Measurements from ENCODE around the gene LRRC27. TPM values are rescaled to one million over a fixed set of nuclear protein-coding genes. Genes with fewer than 3 reads are reported as not detected.

The LRRC27 gene
- total RNA-seq, 2 experiments from 2014 or later: 1.5 to 1.9 TPM

DNA sequence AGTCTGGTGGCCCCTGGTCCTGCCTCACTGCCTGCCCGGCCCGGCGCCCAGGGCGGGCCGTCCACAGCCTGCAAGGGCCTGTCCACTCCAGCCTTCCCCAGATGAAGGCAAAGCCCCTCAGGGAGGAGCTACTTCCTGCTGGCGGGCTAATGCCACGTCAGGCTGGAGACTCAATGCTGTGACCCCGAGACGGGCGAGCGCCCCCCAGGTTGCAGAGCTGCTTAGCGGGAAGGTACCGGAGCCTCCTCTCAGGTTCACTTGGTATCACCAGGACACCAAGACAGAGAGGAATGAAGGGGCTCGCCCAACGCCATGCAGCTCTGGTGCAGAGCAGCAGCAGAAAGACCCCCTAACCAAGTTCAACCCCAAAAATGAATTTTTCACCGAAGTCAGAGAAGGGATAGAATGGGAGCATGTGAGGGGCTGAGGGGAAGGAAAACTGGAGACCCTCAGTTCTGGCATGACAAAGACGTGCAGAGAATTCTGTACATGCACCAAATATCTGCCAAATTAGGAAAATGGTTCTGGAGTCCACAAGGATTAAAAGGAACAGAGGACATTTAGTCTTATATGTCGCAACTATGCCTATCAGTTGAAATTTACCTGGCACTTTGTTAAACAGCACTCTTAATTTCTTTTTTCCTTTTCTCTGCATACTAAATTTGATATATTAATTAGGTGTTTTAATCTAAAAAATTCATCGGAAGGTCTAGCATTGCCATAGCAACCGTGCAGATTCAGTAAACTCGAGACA is 27.1 kb upstream of the LRRC27 start:
- no peaks in the 10 kb centered on the region for H3K9me3 Mint-ChIP-seq
- no peak overlapping the region for H3K4me3 Mint-ChIP-seq
- DNase-seq: no peak
- H3K27ac Mint-ChIP-seq: no peak overlapping the region
- H3K4me1 Mint-ChIP-seq (ENCODE audit: low read depth): peaks cover 12% of the 10 kb centered on the region
- intact Hi-C loops (cut with micrococcal nuclease): loop anchor here (5.0 to 10.0 kb wide), 4 partner anchors 47 to 1090 kb away; partner anchors contain the start of genes BNIP3 and MTG1
- CTCF ChIA-PET: no interaction called here
- no peaks in the 10 kb centered on the region for H3K36me3 Mint-ChIP-seq (ENCODE audit: low read depth)
- peaks cover 2% of the 10 kb centered on the region for H3K27me3 Mint-ChIP-seq (ENCODE audit: low read depth)

DNA sequence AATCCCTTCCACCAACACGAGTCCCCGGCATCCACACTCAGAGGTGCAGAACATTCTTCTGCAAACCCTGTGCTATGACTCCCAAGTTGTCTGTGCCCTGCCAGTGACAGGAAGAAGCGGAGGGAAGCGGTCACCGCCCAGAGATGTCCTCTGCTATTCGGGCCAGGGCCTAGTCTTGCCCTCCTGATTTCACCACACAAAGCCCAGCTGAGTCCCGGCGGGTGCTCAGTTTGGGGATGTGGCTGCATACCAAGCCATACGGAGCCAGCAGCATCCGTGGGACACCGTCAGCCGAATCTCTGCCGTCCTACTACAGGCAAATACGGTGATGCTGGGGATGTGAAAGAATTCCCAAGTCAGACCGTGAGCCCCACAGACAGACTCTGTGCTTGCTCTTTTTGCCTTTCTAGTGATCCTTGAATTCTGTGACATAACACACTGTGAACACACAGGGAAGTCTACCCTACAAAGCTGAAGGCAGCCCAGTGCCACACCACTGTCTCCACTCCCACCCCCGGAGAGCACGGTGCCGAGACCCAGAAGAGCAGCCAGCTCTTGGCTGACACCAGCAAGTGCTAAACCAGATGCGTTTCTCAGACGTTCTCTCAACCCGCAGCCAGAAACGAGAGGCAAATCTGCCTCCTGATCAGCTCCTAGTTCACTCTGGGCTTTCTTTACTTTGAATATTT is 26.2 kb upstream of the LRRC27 start:
- no peak for DNase-seq
- intact Hi-C loops (cut with micrococcal nuclease): loop anchor here (5.0 to 10.0 kb wide), 4 partner anchors 47 to 1089 kb away; partner anchors contain the start of genes BNIP3 and MTG1
- Mint-ChIP-seq H3K27ac (no peak overlapping the region), H3K4me3 (peak overlapping the region; percentile 85), H3K9me3 (no peaks in the 10 kb centered on the region), H3K36me3 (ENCODE audit: low read depth) (no peaks in the 10 kb centered on the region), H3K4me1 (ENCODE audit: low read depth) (peaks cover 9% of the 10 kb centered on the region), H3K27me3 (ENCODE audit: low read depth) (peaks cover 2% of the 10 kb centered on the region)
- CTCF ChIA-PET: no interaction called here

DNA sequence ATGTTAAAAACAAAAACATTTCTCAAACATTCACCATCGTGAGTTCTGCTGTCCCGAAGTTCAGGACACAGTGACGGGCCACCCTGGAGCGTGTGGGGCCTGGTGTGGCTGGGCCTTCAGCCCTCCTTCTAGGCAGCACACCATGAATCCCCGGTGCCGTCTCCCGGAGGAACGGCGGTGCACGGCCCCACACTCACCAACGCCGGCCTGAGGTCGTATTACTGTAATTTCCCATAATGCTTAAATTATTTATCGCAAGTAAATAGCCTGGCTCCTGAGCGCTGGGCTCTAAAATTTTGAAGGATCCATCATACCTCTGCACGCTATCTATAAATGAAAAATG is 25.7 kb upstream of the LRRC27 start:
- CTCF ChIA-PET: no interaction called here
- H3K36me3 Mint-ChIP-seq (ENCODE audit: low read depth): no peaks in the 10 kb centered on the region
- no peaks in the 10 kb centered on the region for H3K9me3 Mint-ChIP-seq
- DNase-seq: no peak
- H3K4me3 Mint-ChIP-seq: peak overlapping the region; percentile 85
- H3K27me3 Mint-ChIP-seq (ENCODE audit: low read depth): peaks cover 2% of the 10 kb centered on the region
- intact Hi-C loops (cut with micrococcal nuclease): loop anchor here (5.0 to 10.0 kb wide), 4 partner anchors 46 to 1088 kb away; partner anchors contain the start of genes BNIP3 and MTG1
- peaks cover 9% of the 10 kb centered on the region for H3K4me1 Mint-ChIP-seq (ENCODE audit: low read depth)
- H3K27ac Mint-ChIP-seq: no peak overlapping the region

DNA sequence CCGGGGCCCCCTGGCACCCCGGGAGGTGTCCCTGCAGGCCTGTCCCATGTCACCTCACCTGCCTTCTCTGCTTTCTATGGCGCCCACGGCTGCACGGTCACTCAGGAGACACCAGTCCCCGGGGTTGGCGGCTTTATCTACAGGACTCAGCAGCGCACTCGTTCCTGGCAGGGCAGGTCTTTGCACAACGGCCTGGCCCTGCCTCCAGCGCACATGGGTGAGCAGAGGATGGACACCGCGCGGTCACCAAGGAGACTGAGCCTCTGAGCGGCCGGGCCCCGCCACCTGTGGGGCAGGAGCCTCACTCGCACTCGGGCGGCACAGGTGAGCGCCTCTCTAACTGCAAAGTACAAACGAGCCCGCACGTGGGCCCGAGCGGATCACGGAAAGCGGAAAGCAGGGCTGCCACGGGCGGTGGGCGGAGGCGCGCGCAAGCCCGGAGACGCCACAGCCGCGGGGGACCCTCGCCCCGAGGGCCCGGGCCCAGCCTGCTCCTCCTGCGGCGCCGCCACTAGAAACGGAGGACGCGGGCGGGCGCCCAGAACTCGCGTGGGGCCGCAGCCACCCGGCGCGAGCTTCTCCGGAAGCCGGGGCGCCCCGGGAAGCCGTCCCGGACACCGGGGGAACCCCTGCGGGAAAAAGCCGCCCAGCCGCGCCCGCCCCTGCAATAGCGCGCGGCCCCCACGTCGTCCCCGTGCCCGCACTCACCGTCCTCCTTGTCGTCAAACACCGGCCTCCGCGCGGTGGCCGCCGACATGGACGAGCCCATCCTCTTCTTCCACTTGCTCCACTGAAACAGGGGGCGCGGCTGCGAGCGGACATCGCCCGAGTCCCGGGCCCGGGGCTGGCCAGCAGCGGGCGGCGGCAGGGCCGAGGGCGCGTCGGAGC is 24.9 kb upstream of the LRRC27 start:
- Mint-ChIP-seq H3K4me3 (peak overlapping the region; percentile 85), H3K4me1 (ENCODE audit: low read depth) (peaks cover 9% of the 10 kb centered on the region), H3K27me3 (ENCODE audit: low read depth) (peaks cover 2% of the 10 kb centered on the region), H3K27ac (no peak overlapping the region), H3K36me3 (ENCODE audit: low read depth) (no peaks in the 10 kb centered on the region), H3K9me3 (no peaks in the 10 kb centered on the region)
- DNase-seq: peak; percentile 34
- CTCF ChIA-PET: no interaction called here
- intact Hi-C loops (cut with micrococcal nuclease): loop anchor here (1.0 to 10.0 kb wide), 5 partner anchors 45 to 1088 kb away; partner anchors contain the start of genes BNIP3, INPP5A and MTG1

DNA sequence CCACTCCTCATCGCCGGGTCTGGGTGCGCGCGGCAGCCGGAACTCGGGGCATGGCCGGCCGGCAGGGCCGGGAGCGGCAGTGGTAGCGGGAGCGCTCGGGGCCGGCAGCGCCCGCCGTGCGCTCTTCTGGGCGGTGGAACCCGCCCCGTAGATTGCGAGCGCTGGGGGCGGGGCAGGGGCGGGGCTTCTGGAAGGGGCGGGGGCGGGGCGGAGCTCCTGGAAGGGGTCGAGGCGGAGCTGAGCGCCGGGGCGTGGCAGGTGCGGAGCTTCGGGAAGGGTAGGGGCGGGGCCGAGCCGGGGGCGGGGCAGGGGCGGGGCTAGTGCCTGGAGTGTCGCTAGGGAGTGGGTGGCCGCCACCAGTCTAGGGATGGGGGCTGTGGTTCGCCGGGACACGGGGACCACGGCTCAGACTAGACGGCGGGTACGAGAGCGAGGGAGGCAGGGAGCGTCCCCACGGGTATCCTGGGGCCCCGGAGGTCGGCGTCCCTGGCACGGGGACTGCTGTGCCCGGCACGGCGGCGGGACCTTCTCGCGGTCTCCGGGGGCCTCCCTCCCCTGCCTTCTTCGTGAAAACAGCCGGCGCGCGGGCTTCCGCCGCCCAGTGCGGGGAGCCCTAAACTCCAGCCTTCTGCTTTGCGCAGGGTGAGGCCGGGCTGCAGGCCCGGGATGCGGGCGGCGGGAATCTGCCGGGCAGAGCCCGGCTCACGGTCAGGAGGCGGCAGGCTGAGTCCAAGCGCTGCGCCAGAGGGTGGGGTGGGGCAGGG is 24.0 kb upstream of the LRRC27 start, which contains the start of gene STK32C:
STK32C (minus strand) TSS at position 128 of the 764 bp plus-strand sequence; CDS start at position 11, 117 bp downstream.
- intact Hi-C loops (cut with micrococcal nuclease): loop anchor here (1.0 to 10.0 kb wide), 9 partner anchors 23 to 1087 kb away; partner anchors contain the start of genes BNIP3, DPYSL4, INPP5A and MTG1

DNA sequence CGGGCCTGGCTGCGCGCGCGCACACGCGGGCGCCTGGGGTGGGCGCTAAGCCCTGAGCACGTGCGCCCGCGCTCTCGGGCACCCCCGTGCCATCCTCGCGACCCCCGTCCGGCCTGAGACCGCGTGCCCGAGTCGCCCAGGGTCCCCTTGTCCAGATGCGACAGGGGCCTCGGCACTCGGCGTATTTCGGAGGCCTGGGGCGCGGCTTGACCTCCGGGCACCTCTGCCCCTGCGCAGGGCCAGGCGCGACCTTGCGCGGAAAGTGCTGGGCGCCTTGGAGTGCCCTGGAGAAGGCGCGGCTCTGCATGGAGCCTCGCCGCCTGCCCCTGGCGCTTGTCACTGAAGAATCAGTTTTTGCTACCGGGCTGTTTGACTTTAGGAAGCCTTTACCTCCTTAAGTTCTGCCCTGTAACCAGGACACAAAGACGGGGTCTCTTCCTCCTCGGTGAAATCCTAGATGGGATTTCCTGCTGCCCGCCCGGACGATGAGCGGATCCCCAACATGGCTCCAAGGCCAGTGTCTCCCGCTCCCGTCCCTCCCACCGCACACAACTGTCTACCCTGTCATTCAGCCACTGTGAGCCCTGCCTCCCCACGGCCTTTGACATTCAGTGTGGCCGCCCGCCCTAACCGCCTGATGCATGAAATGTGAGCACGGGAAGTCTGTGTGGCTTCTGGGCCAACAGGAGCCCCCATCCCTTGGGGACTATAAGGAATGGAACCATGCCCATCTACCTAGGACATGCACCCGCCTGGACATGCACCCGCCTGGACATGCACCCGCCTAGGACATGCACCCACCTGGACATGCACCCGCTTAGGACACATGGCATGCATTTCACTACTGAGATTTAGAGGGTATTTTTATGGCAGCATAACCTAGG is 23.2 kb upstream of the LRRC27 start:
- H3K36me3 Mint-ChIP-seq (ENCODE audit: low read depth): no peaks in the 10 kb centered on the region
- H3K4me1 Mint-ChIP-seq (ENCODE audit: low read depth): peaks cover 9% of the 10 kb centered on the region
- peak overlapping the region; percentile 61 for H3K4me3 Mint-ChIP-seq
- H3K27ac Mint-ChIP-seq: no peak overlapping the region
- DNase-seq: no peak
- H3K9me3 Mint-ChIP-seq: peaks cover under 1% of the 10 kb centered on the region
- CTCF ChIA-PET: no interaction called here
- H3K27me3 Mint-ChIP-seq (ENCODE audit: low read depth): peaks cover 2% of the 10 kb centered on the region
- intact Hi-C loops (cut with micrococcal nuclease): loop anchor here (1.0 to 10.0 kb wide), 8 partner anchors 22 to 1086 kb away; partner anchors contain the start of genes BNIP3, DPYSL4 and MTG1

More for the DNA sequence above, 24.0 kb upstream of the LRRC27 start, which contains the start of gene STK32C:
- peaks cover 9% of the 10 kb centered on the region for H3K4me1 Mint-ChIP-seq (ENCODE audit: low read depth)
- no peaks in the 10 kb centered on the region for H3K9me3 Mint-ChIP-seq
- DNase-seq: peak; percentile 90
- CTCF ChIA-PET: no interaction called here
- H3K4me3 Mint-ChIP-seq: peak within 1 kb of the TSS; percentile 85
- peaks cover 2% of the 10 kb centered on the region for H3K27me3 Mint-ChIP-seq (ENCODE audit: low read depth)
- no peak within 1 kb of the TSS for H3K27ac Mint-ChIP-seq
- no peaks in the 10 kb centered on the region for H3K36me3 Mint-ChIP-seq (ENCODE audit: low read depth)

DNA sequence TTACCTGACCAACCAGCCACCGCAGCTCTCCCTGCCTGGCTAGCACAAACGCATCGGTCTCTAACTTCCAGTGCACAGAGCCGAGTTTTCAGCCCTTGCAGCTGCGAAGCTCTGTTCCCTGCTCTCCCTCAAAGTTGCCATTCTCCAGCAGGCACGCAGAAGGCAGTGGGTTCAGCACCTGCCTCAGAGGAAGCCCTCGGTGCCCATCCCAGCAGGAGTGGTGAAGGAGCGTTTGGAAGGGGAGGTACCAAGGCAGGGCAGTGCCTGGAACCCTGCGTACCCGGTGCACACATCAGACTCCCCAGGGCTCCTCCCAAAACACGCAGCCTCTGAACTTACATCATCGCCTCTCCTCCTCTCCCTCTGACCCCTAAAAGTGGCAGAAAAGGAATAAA is 22.5 kb upstream of the LRRC27 start:
- H3K4me1 Mint-ChIP-seq (ENCODE audit: low read depth): peaks cover 9% of the 10 kb centered on the region
- peaks cover 6% of the 10 kb centered on the region for H3K9me3 Mint-ChIP-seq
- H3K36me3 Mint-ChIP-seq (ENCODE audit: low read depth): no peaks in the 10 kb centered on the region
- no peak for DNase-seq
- intact Hi-C loops (cut with micrococcal nuclease): loop anchor here (2.0 to 10.0 kb wide), 6 partner anchors 43 to 1085 kb away; partner anchors contain the start of genes BNIP3, DPYSL4 and MTG1
- CTCF ChIA-PET: no interaction called here
- no peak overlapping the region for H3K27ac Mint-ChIP-seq
- peaks cover 2% of the 10 kb centered on the region for H3K27me3 Mint-ChIP-seq (ENCODE audit: low read depth)
- H3K4me3 Mint-ChIP-seq: peak overlapping the region; percentile 61

DNA sequence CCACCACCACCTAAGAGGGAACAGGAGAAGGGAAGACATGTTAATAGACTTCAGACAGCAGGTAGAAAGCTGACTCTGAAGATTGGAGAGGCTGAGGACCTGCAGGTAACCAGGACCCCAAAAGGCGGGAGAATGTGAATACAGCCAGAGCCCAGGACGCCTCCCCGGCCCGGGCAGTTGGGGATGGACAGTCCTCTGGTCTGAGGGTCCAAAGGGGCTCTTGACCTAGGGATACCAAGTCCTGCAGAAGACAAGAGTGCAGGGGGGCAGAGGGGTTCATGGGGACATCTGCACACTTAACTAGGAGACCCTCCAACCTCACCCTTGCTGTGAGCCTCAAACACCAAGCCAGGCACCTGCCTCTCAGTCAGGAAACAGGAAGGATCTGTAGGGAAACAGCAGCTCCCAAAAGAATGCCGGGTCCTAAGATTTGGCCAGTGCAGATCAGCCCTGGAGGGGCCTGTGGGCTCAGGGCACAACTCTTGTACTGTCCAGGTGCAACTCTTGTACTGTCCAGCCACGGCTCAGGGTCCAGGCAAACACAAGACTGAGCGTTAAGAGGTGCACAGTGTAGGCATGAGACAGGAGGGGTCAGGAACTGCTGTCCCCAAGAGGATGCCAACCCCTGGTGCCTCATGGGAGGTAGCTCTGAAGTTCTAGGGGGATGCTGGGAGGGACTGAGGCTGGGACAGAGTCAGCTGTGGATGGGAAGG is 22.0 kb upstream of the LRRC27 start:
- Mint-ChIP-seq H3K27me3 (ENCODE audit: low read depth) (peaks cover 2% of the 10 kb centered on the region), H3K27ac (no peak overlapping the region), H3K36me3 (ENCODE audit: low read depth) (no peaks in the 10 kb centered on the region), H3K4me1 (ENCODE audit: low read depth) (peaks cover 9% of the 10 kb centered on the region), H3K4me3 (no peak overlapping the region), H3K9me3 (peaks cover 6% of the 10 kb centered on the region)
- CTCF ChIA-PET: no interaction called here
- intact Hi-C loops (cut with micrococcal nuclease): loop anchor here (2.0 to 10.0 kb wide), 6 partner anchors 42 to 1085 kb away; partner anchors contain the start of genes BNIP3, DPYSL4 and MTG1
- DNase-seq: no peak

DNA sequence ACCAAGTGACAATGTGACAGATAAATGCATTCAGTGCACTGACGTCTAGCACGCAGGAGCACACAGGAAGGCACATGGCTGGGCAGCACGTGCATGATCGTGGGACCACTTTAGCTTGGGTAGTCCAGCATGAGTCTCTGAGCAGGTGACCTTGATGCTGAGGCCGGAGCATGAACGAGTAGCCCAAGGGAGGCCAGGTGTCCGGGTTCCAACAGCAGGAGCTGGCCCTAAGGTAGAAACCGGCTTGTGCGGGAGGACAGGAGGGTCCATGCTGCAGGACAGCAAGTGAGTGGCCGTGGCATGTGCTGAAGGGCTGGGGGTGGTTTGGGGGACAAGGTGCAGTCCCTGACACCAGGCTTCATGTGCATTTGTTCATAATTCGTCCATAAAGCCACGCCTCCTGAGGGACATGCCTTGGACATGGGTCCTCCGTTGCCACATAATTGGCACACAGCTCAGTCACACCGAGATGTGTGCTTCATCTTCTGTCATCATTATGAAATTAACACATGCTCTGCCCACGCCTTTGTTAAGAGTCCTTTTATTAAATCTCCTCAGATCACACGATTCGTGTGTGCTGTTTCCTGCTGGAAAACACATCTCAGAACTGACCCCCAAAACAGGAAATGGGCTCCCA is 21.2 kb upstream of the LRRC27 start:
- Mint-ChIP-seq H3K4me3 (no peak overlapping the region), H3K9me3 (peaks cover 6% of the 10 kb centered on the region), H3K4me1 (ENCODE audit: low read depth) (peaks cover 9% of the 10 kb centered on the region), H3K27ac (no peak overlapping the region), H3K27me3 (ENCODE audit: low read depth) (peaks cover 2% of the 10 kb centered on the region), H3K36me3 (ENCODE audit: low read depth) (no peaks in the 10 kb centered on the region)
- DNase-seq: no peak
- intact Hi-C loops (cut with micrococcal nuclease): no loop called here
- CTCF ChIA-PET: no interaction called here

DNA sequence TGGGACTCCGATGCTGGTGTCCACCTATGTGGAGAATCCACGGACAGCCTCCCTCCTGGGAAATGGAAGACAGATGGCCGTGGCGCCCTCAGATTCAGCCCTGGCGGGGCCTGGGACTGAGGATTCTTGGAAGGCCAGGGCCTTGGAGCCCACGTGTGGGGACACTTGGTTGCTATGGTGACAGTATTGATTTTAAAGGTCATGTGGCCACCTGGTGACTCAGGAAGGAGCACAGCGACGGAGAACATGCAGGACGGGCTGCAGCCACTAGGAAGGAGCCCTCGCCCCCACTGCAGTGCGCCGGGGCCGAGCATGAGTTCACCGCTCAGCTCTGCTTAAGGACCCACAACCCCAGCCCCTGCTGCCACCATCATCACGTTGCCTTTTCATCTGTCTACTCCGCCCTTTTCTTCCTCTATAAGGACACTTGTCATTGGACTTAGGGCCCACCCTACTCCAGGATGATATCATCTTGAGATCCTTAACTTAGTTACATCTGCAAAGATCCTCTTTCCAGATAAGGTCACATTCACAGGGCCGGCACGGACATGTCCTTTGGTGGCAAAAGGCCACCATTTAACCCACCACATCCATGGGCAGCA is 20.6 kb upstream of the LRRC27 start:
- DNase-seq: no peak
- Mint-ChIP-seq H3K9me3 (peaks cover 6% of the 10 kb centered on the region), H3K27ac (no peak overlapping the region), H3K36me3 (ENCODE audit: low read depth) (no peaks in the 10 kb centered on the region), H3K4me1 (ENCODE audit: low read depth) (peaks cover 5% of the 10 kb centered on the region), H3K27me3 (ENCODE audit: low read depth) (no peaks in the 10 kb centered on the region), H3K4me3 (no peak overlapping the region)
- CTCF ChIA-PET: no interaction called here
- intact Hi-C loops (cut with micrococcal nuclease): no loop called here
